ENCODE measurements around the gene JMJD1C. TPM values are rescaled to one million over a fixed set of nuclear protein-coding genes. Genes with fewer than 3 reads are reported as not detected.

The JMJD1C gene
- total RNA-seq, 1 donor from 2014 or later, result 145 TPM

- no peak for DNase-seq (ENCODE audit: low read depth)
Observed at GRCh38 chr10:63264617-63265221, 201.1 kb downstream of the JMJD1C start.

GRCh38 chr10:63262430-63263073, 203.2 kb downstream of the JMJD1C start:
- no peak for DNase-seq (ENCODE audit: low read depth)

GRCh38 chr10:63261496-63261895, 204.3 kb downstream of the JMJD1C start:
- no peak for DNase-seq (ENCODE audit: low read depth)

- DNase-seq (ENCODE audit: low read depth), result no peak
Observed at GRCh38 chr10:63260860-63261251, 204.9 kb downstream of the JMJD1C start.

GRCh38 chr10:63260103-63260859, 205.5 kb downstream of the JMJD1C start:
- no peak for DNase-seq (ENCODE audit: low read depth)

GRCh38 chr10:63258920-63259678, 206.7 kb downstream of the JMJD1C start:
- DNase-seq (ENCODE audit: low read depth), result no peak

GRCh38 chr10:63257778-63258177, 208.0 kb downstream of the JMJD1C start:
- no peak for DNase-seq (ENCODE audit: low read depth)

GRCh38 chr10:63256009-63256773, 209.6 kb downstream of the JMJD1C start:
- DNase-seq (ENCODE audit: low read depth), result no peak

GRCh38 chr10:63255316-63255715, 210.5 kb downstream of the JMJD1C start:
- no peak for DNase-seq (ENCODE audit: low read depth)

- no peak for DNase-seq (ENCODE audit: low read depth)
Observed at GRCh38 chr10:63253040-63253439, 212.7 kb downstream of the JMJD1C start.

- DNase-seq (ENCODE audit: low read depth), result no peak
Observed at GRCh38 chr10:63252095-63252762, 213.5 kb downstream of the JMJD1C start.

- DNase-seq (ENCODE audit: low read depth), result no peak
Observed at GRCh38 chr10:63250032-63250431, 215.7 kb downstream of the JMJD1C start.

- DNase-seq (ENCODE audit: low read depth), result peak; percentile 36
Observed at GRCh38 chr10:63247771-63248170, 218.0 kb downstream of the JMJD1C start.

GRCh38 chr10:63246356-63246755, 219.4 kb downstream of the JMJD1C start:
- DNase-seq (ENCODE audit: low read depth), result no peak

GRCh38 chr10:63241841-63242281, 223.9 kb downstream of the JMJD1C start:
- DNase-seq (ENCODE audit: low read depth), result no peak

GRCh38 chr10:63240807-63241206, 225.0 kb downstream of the JMJD1C start:
- DNase-seq (ENCODE audit: low read depth), result no peak

GRCh38 chr10:63238501-63238900, 227.3 kb downstream of the JMJD1C start:
- no peak for DNase-seq (ENCODE audit: low read depth)

GRCh38 chr10:63237396-63237795, 228.4 kb downstream of the JMJD1C start:
- DNase-seq (ENCODE audit: low read depth), result no peak

GRCh38 chr10:63236113-63236935, 229.5 kb downstream of the JMJD1C start:
- peak; percentile 74 for DNase-seq (ENCODE audit: low read depth)
